Coronary artery (tissue), 2 donors: ENCODE data around the gene PRKCZ.

Source experiments
- DNase-seq: peaks from one replicate; pipeline ENCODE4 v3.0.0-alpha.2; 2017; ENCODE audit warnings: low spot score
- H3K27ac ChIP-seq, 2 donors: fragments of 200-600 bp; sonication (generic); one replicate each; pipeline ENCODE4 v1.5.1; 2016 to 2019
- H3K4me3 ChIP-seq: fragments of 200-600 bp; sonication (generic); 2 replicates; pipeline ENCODE4 v1.5.1; 2016; ENCODE audit warnings: mild to moderate bottlenecking, moderate library complexity
- CTCF ChIP-seq: fragments of 200-600 bp; sonication (generic); IDR thresholded peaks from one replicate; pipeline ENCODE4 v1.5.1; 2019; ENCODE audit warnings: antibody characterized with exemption

Gene PRKCZ

GRCh38 chr1:2100780-2101108 lies 50.5 kb downstream of the PRKCZ start:
- Histone ChIP-seq H3K4me3 (no peak overlapping the region), H3K27ac (no peak overlapping the region)
- DNase-seq: no peak
- TF ChIP-seq CTCF: no peak

GRCh38 chr1:2101531-2101930 lies 51.3 kb downstream of the PRKCZ start:
- TF ChIP-seq CTCF: no peak
- DNase-seq: no peak
- Histone ChIP-seq H3K27ac (no peak overlapping the region), H3K4me3 (no peak overlapping the region)

DNA sequence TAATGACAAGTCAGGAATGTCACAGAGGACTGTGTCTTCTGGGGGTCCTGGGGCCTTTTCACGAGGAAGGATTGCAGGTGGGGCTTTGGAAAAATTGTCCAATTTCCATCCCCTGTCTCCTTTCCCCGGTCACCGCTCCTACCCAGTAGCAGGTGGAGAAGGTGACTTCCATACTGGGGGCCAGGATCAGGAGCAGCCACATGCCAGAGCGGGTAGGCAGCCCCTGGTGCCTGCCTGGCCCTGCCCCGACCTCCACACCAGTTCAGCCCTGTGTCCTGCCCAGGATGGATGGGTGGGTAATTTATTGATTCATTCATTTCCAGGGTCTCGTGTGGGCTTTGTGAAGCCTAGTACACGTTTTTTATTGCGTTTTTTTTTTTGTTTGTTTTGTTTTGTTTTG lies 51.7 kb downstream of the PRKCZ start:
- DNase-seq: no peak
- TF ChIP-seq CTCF: no peak

GRCh38 chr1:2102753-2103152 lies 52.5 kb downstream of the PRKCZ start:
- DNase-seq: no peak
- Histone ChIP-seq H3K27ac (no peak overlapping the region), H3K4me3 (no peak overlapping the region)
- TF ChIP-seq CTCF: no peak

More for the DNA sequence above, 51.7 kb downstream of the PRKCZ start:
- Histone ChIP-seq H3K4me3 (no peak overlapping the region), H3K27ac (no peak overlapping the region)

- DNase-seq: no peak
- Histone ChIP-seq H3K27ac (no peak overlapping the region), H3K4me3 (no peak overlapping the region)
- no peak for TF ChIP-seq CTCF
These were observed 53.2 kb downstream of the PRKCZ start for GRCh38 chr1:2103266-2103900.

DNA sequence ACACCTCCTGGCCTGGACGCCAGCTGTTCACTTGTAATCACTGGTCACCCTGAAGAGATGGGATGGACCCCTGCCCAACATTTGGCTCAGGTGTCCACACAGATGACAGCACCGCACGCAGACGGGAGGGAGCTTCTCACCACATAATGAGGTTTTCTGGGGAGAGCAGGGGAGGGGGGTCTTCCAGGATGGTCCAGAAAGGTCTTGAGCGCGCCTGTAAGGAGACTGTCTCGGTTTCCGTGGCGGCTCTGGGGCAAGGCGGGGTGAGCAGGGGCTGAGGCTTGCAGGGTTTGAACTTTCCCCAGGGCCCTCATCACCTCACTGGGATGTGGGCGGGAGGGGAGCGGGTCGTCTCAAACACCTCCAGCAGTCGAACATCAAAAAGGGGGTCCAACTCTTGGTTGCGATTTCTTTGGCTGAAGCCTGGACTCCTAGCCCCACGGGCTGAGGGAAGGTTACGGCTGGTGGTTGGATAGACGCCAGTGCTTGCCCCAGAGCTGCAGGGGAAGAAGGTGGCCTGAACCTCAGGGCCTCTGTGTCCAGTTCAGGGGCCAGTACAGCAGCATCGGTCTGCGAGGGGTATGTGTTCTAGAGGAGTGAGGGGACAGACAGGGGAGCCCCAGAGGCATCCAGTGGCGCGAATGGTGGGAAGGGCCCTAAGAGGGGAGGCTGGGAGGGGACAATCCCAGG lies 53.8 kb downstream of the PRKCZ start:
- no peak for DNase-seq
- Histone ChIP-seq H3K27ac (no peak overlapping the region), H3K4me3 (no peak overlapping the region)
- TF ChIP-seq CTCF: no peak
